Activated CD4-positive, alpha-beta memory T cell treated with anti-CD3 and anti-CD28 coated beads for 36 hours (primary cell): Measurements from ENCODE around the gene LOXL3. TPM values are rescaled to one million over a fixed set of nuclear protein-coding genes. Genes with fewer than 3 reads are reported as not detected.

Source experiments
- CTCF ChIA-PET: fragments of 350-600 bp; sonication (Branson Sonifier 250); formaldehyde crosslinking; loops from one replicate; lab custom pipeline; 2021; ENCODE audit warnings: antibody characterized with exemption, inconsistent platforms; lab: Charles Lee
- POLR2A ChIA-PET: fragments of 350-600 bp; sonication (Branson Sonifier 250); formaldehyde crosslinking; loops from one replicate; lab custom pipeline; 2021; ENCODE audit warnings: antibody characterized with exemption; lab: Charles Lee
- DNase-seq: peaks from one replicate; pipeline ENCODE4 v3.0.0-alpha.2; 2020
- H3K27ac Mint-ChIP-seq: one replicate; pipeline ENCODE4 v1.8.0; 2021; ENCODE audit warnings: mixed read lengths
- H3K27me3 Mint-ChIP-seq: one replicate; pipeline ENCODE4 v1.8.0; 2021; ENCODE audit warnings: mixed read lengths
- H3K36me3 Mint-ChIP-seq: one replicate; pipeline ENCODE4 v1.8.0; 2021; ENCODE audit warnings: mixed read lengths
- H3K4me1 Mint-ChIP-seq: one replicate; pipeline ENCODE4 v1.8.0; 2021; ENCODE audit warnings: low read depth, mixed read lengths
- H3K4me3 Mint-ChIP-seq: one replicate; pipeline ENCODE4 v1.8.0; 2021; ENCODE audit warnings: mild to moderate bottlenecking, mixed read lengths
- H3K9me3 Mint-ChIP-seq: one replicate; pipeline ENCODE4 v1.8.0; 2021; ENCODE audit warnings: mixed read lengths
- intact Hi-C: fragments of 100-400 bp; cut with micrococcal nuclease; formaldehyde crosslinking; loops from one replicate; pipeline ENCODE4 v1.15.1; 2023
- total RNA-seq, 2 experiments: library from RNA; stranded (reverse); gene quantifications; one replicate each; pipeline ENCODE4 v1.2.3, GENCODE V29; 2021

LOXL3 gene
- total RNA-seq, 2 experiments from 2014 or later, result 0.90 to 1.1 TPM

- CTCF ChIA-PET, result no interaction called here
- no peaks in the 10 kb centered on the region for H3K9me3 Mint-ChIP-seq
- peaks cover 2% of the 10 kb centered on the region for H3K36me3 Mint-ChIP-seq
- peaks cover 39% of the 10 kb centered on the region for H3K4me1 Mint-ChIP-seq
- H3K4me3 Mint-ChIP-seq, result no peak overlapping the region
- peaks cover 46% of the 10 kb centered on the region for H3K27me3 Mint-ChIP-seq
- no peak overlapping the region for H3K27ac Mint-ChIP-seq
- POLR2A ChIA-PET, result interaction anchor here (0.8 kb wide), 1 partner anchor 15 kb away, joined by 4 read pairs; no protein-coding TSS in a partner anchor
- intact Hi-C loops, result no loop called here
- no peak for DNase-seq
Measured at GRCh38 chr2:74512744-74513604, 40.8 kb downstream of the LOXL3 start.

DNA sequence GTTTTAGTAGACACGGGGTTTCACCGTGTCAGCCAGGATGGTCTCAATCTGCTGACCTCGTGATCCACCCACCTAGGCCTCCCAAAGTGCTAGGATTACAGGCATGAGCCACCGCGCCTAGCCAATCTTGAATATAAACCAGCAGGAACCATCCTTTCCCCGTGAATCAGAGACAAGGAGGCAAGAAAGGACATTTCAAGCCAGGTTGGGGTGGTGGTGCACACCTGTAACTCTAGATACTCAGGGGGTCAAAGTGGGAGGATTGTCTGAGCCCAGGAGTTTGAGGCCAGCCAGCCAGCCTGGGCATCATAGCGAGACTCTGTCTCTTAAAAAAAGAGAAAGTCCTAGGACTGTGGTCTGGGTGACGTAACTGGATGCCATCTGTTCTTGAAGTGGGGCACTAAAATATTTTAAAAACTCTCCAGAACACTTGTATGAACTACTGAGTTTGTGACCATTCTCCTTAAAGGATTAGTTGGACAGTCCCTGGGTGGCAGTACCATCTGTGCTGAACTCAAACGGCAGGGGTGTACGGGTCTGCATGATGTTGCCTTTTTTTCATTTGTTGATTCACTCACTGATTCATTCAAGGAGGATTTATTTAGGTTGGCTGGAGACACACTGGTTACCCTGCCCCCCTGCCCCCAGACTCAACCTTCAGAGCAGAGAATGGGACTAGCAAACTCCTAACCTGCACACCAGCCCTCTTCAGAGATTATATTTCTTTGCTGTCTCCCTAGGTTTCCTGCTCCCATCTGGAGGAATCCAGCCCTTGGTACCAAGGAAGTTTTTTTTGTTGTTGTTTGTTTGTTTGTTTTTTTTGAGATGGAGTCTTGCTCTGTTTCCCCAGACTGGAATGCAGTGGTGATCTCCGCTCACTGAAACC is 42.4 kb downstream of the LOXL3 start:
- CTCF ChIA-PET, result no interaction called here
- peaks cover 36% of the 10 kb centered on the region for H3K27me3 Mint-ChIP-seq
- POLR2A ChIA-PET, result interaction anchor here (1.3 to 1.5 kb wide), 2 partner anchors 10 to 16 kb away, joined by 3 to 4 read pairs; no protein-coding TSS in a partner anchor

GRCh38 chr2:74510272-74510671 is 43.5 kb downstream of the LOXL3 start:
- ChIA-PET POLR2A (interaction anchor here (1.0 to 2.1 kb wide), 4 partner anchors 9 to 27 kb away, joined by 3 to 11 read pairs (median 4); partner anchors contain the start of genes AUP1 and HTRA2), CTCF (interaction anchor here (1.6 kb wide), 1 partner anchor 20 kb away, joined by 8 read pairs; the partner anchor contains the start of genes AUP1 and HTRA2)
- Mint-ChIP-seq H3K4me1 (peaks cover 34% of the 10 kb centered on the region), H3K36me3 (peaks cover 15% of the 10 kb centered on the region), H3K27me3 (peaks cover 28% of the 10 kb centered on the region), H3K27ac (no peak overlapping the region), H3K4me3 (no peak overlapping the region), H3K9me3 (no peaks in the 10 kb centered on the region)
- DNase-seq, result no peak
- intact Hi-C loops, result no loop called here

More for the DNA sequence above, 42.4 kb downstream of the LOXL3 start:
- no peak for DNase-seq
- Mint-ChIP-seq H3K27ac (no peak overlapping the region), H3K4me1 (peaks cover 39% of the 10 kb centered on the region), H3K9me3 (no peaks in the 10 kb centered on the region), H3K4me3 (no peak overlapping the region), H3K36me3 (peaks cover 9% of the 10 kb centered on the region)
- intact Hi-C loops, result no loop called here

DNA sequence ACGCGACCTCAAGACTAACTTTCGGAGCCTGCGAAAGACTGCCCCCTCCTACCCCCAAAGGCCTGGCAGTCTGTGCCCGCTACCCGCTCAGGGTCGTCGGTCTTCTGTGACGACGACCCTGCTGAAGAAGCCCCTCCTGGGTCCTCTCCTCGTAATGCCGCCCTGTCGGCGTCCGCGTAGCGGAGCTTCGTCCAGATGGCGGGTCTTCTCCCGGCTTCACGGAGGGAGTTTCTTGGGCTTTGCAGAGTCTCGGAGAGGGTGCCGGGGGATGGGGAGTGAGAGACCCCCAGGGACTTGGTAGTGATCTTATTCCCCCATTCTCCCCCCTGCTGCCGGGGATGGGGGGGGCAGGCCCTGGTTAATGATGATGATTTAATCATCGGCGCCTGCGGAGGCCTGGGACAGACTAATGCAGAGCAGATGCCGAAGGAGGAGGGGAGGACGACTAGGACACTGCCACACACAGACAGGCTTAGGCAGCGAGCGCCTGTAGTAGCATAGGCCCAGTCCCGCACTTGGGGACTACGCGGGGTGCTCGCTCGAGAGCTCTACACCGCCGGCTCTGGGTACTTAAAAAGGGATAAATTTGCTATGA is 45.7 kb downstream of the LOXL3 start:
- Mint-ChIP-seq H3K4me3 (peak overlapping the region; percentile 91), H3K9me3 (no peaks in the 10 kb centered on the region), H3K27ac (peak overlapping the region; percentile 98), H3K36me3 (peaks cover 30% of the 10 kb centered on the region), H3K27me3 (peaks cover 34% of the 10 kb centered on the region), H3K4me1 (peaks cover 41% of the 10 kb centered on the region)
- ChIA-PET CTCF (interaction anchor here (1.0 to 2.0 kb wide), 2 partner anchors 25 to 59 kb away, joined by 3 to 7 read pairs; partner anchors contain the start of genes CCDC142 and TTC31), POLR2A (interaction anchor here (1.1 to 1.9 kb wide), 2 partner anchors 11 to 21 kb away, joined by 4 to 6 read pairs; no protein-coding TSS in a partner anchor)
- no peak for DNase-seq
- intact Hi-C loops, result loop anchor here (1.0 kb wide), 4 partner anchors 7 to 50 kb away; partner anchors contain the start of genes AUP1, HTRA2, TTC31 and WBP1

- Mint-ChIP-seq H3K27me3 (peaks cover 33% of the 10 kb centered on the region), H3K27ac (peak within 1 kb of the TSS; percentile 98), H3K4me1 (peaks cover 48% of the 10 kb centered on the region), H3K9me3 (no peaks in the 10 kb centered on the region), H3K4me3 (peak within 1 kb of the TSS; percentile 91), H3K36me3 (peaks cover 30% of the 10 kb centered on the region)
- intact Hi-C loops, result loop anchor here (1.0 kb wide), 4 partner anchors 8 to 49 kb away; partner anchors contain the start of genes AUP1, HTRA2, TTC31 and WBP1
- ChIA-PET CTCF (interaction anchor here (0.7 to 2.0 kb wide), 3 partner anchors 14 to 60 kb away, joined by 3 to 7 read pairs (median 3); partner anchors contain the start of genes CCDC142 and TTC31), POLR2A (interaction anchor here (0.5 to 1.9 kb wide), 5 partner anchors 10 to 24 kb away, joined by 3 to 6 read pairs (median 4); no protein-coding TSS in a partner anchor)
- DNase-seq, result peak; percentile 99
Measured at GRCh38 chr2:74507145-74507925, 46.4 kb downstream of the LOXL3 start, which contains the start of gene PCGF1. TSS of gene PCGF1 (minus strand) at chr2:74507695. CDS start at chr2:74507668, 27 bp downstream.

DNA sequence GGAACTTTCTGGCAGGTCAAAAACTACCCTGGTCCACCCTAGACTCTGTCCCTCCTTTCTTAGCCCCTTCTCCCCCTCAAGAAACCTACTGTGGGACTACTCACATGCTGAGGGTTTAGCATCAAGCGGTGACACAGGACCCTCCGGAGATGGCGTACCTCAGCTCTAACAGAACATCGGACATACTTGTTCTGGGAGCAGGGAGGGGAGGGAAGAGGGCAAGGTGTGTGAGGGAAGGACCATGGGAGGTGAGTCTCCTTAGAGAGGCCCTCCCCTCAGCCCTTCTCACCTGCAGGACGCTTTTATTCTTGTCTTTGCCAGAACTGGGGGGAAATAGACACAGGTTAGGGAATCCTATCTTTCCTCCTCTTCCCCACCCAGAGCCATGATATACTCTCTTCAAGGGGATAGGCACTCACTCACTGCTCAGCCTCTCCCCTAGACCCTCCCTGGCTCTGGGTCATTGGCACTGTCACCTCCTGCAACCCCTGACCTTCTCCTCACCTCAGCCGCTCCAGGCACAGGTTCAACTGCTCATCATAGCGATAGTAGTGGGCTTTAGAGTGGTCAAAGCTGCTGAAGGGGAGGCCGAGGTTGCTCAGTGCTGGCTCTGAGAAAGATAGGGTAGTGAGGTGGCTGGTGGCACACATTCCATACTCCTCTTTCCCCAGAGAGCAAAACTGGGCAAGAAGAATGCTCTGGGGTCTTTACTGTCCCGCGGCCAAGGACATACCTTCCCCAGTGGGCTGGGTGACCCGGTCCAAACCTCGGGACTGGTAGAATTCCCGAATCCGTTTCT is 48.1 kb downstream of the LOXL3 start:
- H3K9me3 Mint-ChIP-seq, result no peaks in the 10 kb centered on the region
- no peak overlapping the region for H3K27ac Mint-ChIP-seq
- ChIA-PET CTCF (interaction anchor here (2.0 kb wide), 1 partner anchor 23 kb away, joined by 7 read pairs; the partner anchor contains the start of genes CCDC142 and TTC31), POLR2A (interaction anchor here (1.3 kb wide), 1 partner anchor 26 kb away, joined by 3 read pairs; no protein-coding TSS in a partner anchor)
- H3K27me3 Mint-ChIP-seq, result peaks cover 41% of the 10 kb centered on the region
- peaks cover 50% of the 10 kb centered on the region for H3K4me1 Mint-ChIP-seq
- no peak overlapping the region for H3K4me3 Mint-ChIP-seq
- DNase-seq, result no peak
- H3K36me3 Mint-ChIP-seq, result peaks cover 30% of the 10 kb centered on the region
- intact Hi-C loops, result no loop called here

GRCh38 chr2:74504591-74504990 is 49.2 kb downstream of the LOXL3 start:
- H3K27ac Mint-ChIP-seq, result no peak overlapping the region
- H3K36me3 Mint-ChIP-seq, result peaks cover 30% of the 10 kb centered on the region
- peaks cover 46% of the 10 kb centered on the region for H3K4me1 Mint-ChIP-seq
- H3K4me3 Mint-ChIP-seq, result no peak overlapping the region
- no peaks in the 10 kb centered on the region for H3K9me3 Mint-ChIP-seq
- H3K27me3 Mint-ChIP-seq, result peaks cover 52% of the 10 kb centered on the region
- DNase-seq, result no peak
- intact Hi-C loops, result no loop called here
- ChIA-PET POLR2A (interaction anchor here (1.5 to 1.9 kb wide), 2 partner anchors 12 to 22 kb away, joined by 4 to 6 read pairs; partner anchors contain the start of gene DQX1), CTCF (interaction anchor here (1.3 kb wide), 1 partner anchor 81 kb away, joined by 6 read pairs; no protein-coding TSS in a partner anchor)

DNA sequence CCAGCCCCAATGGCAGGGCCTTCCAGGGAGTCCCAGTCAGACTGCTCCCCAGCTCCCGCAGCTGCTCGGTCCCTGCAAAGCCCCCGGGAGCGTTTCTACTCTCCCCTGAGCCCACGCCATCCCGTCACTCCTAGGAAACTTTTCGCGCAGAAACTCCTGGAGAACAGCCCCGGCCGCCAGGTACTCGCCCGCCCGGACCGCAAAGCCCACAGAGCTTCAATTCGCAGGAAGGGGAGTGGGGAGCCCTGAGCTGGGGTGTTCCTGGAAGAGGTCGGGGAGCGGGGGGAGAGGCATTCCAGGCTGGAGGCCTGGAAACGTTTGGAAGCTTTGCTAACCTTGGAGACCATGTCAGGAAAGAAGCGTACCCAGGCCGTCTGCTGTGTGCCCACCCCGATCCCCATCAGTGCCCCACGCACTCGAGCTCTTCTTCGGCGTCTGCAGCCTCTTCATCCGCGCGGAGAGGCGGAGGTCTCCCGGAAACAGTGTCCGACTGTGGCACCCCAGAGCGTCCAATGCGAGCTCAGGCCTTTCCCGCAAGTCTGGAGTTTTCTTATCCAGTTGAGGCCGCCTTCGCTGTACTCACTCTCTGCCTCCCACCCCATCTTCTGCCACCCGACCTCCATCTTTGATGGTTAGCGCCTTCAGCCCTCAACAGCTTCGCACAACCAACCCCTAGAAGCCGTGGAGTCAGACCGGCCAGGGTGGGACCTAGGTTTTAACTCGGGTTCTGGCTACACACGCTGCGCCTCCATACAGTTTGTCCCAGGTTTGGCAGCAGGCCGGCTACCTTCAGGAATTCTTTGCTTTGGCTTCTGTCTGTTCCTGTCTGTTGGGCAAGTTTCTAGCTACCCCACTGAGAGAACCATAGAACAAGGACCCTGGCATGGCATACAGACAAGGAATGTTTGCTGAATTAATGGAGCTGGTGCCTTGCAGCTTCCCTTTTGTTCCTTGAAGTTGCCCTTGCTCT is 50.0 kb downstream of the LOXL3 start:
- Mint-ChIP-seq H3K27me3 (peaks cover 57% of the 10 kb centered on the region), H3K9me3 (no peaks in the 10 kb centered on the region), H3K27ac (no peak overlapping the region), H3K4me3 (peak overlapping the region; percentile 65), H3K36me3 (peaks cover 30% of the 10 kb centered on the region), H3K4me1 (peaks cover 50% of the 10 kb centered on the region)
- intact Hi-C loops, result no loop called here
- ChIA-PET POLR2A (interaction anchor here (1.5 to 1.9 kb wide), 2 partner anchors 13 to 23 kb away, joined by 4 to 6 read pairs; partner anchors contain the start of gene DQX1), CTCF (interaction anchor here (0.8 to 3.7 kb wide), 3 partner anchors 9 to 84 kb away, joined by 4 to 15 read pairs (median 6); no protein-coding TSS in a partner anchor)
- DNase-seq, result no peak
